GM13977 (cell line): ENCODE results near the gene AFF4.

ENCODE experiments used
- DNase-seq: peaks from one replicate; pipeline ENCODE4 v3.0.0; 2012; ENCODE audit warnings: low spot score
- CTCF ChIP-seq: IDR thresholded peaks from 2 replicates; pipeline ENCODE4 v1.5.1; 2012; ENCODE audit warnings: mild to moderate bottlenecking, control low read depth; ENCODE audit not compliant: insufficient read depth; ENCODE audit errors: extremely low read depth, missing control alignments
- in situ Hi-C: fragments of 300-500 bp; cut with MboI; formaldehyde crosslinking; loops from one replicate; pipeline ENCODE4 v1.12.0; 2022; ENCODE audit warnings: low sequenced_read_pairs, low pct_unique_long_range_greater_than_20kb, mixed read lengths, inconsistent platforms; ENCODE audit not compliant: unreplicated experiment

The AFF4 gene

GRCh38 chr5:132871459-132872284 is 91.8 kb downstream of the AFF4 start:
- in situ Hi-C loops, result no loop called here
- DNase-seq, result no peak
- no peak for TF ChIP-seq CTCF

DNA sequence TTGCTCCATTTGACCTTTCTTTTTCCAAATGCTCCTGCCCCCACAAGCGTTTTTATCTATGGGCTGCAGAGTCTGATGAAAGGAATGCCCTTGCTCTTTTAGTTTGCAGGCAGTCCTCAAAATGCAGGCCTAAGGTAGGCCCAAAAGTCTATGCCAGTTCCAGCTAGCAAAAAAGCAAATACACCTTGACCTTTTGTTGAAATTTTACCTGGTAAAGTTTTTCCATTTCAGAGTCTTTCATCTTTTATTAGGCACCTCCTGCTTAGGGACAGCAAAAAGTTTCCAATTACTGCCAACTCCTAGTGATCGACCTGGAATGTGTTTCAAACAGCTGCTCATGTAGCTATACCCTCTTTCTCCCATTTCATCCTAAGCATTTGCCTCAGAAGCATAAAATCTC is 92.6 kb downstream of the AFF4 start:
- no peak for TF ChIP-seq CTCF
- no peak for DNase-seq
- in situ Hi-C loops, result no loop called here

GRCh38 chr5:132868754-132869153 is 94.7 kb downstream of the AFF4 start:
- no peak for DNase-seq
- in situ Hi-C loops, result no loop called here
- TF ChIP-seq CTCF, result no peak

DNA sequence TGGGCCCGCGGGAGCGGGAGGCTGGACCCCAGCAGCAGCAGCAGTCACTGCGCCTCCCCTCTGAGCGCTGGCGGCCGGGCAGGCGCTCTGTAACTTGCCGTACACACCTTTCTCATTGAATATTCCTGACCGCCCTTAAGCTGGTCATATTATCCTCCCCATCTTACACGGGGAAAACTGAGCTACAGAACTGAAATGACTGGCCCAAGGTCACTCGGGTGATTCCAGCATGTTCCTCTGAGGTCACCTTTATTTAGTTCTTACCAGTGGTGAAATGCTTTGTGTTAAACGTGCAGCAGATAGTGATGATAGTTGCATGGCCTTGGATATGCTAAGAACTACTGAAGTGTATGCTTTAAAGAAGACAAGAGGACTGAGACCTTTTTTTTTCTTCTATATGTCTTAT is 96.4 kb downstream of the AFF4 start:
- no peak for TF ChIP-seq CTCF
- DNase-seq, result no peak
- in situ Hi-C loops, result no loop called here

- peak; percentile 35 for TF ChIP-seq CTCF
- peak; percentile 96 for DNase-seq
- in situ Hi-C loops, result no loop called here
These were observed 96.9 kb downstream of the AFF4 start, which contains the start of the genes GDF9 and UQCRQ for GRCh38 chr5:132866342-132867045. Gene GDF9, minus strand, starts transcription at chr5:132866469. Its CDS starts 1,936 bp downstream, at chr5:132864533. Gene UQCRQ, plus strand, starts transcription at chr5:132866642. Its CDS starts 240 bp downstream, at chr5:132866882.

DNA sequence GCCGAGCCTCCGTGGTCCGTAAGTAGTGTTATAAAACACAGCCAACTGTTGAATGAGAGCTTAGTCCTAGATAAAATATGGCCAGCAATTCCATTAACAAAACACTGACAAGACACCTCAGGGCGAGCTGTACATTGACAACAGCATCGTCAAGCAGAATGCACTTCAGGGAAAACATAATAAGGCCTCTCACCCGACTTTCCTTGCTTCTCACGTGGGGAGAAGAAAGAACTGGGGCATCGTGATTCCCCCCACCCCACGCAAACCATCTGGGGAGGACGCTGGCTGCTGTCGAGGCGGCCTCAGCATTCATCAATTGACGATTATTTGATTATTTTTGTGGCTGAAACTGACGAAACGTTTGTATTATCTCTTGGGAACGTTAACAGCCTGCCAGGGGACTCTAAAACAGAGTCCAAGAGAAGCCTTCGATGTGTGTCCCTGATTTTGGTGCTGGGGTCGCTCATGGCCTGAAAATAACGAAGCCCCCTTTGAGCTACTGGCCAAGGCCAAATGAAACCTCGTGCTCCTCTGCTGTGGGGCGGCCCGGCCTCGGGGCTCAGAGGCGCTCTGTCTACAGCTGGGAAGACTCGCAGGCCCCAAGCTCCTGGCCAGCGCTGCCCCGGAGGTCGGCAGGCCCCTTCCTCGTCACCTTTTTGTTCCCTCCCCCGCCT is 97.6 kb downstream of the AFF4 start:
- no peak for DNase-seq

More for the DNA sequence above, 97.6 kb downstream of the AFF4 start:
- no peak for TF ChIP-seq CTCF
- in situ Hi-C loops, result no loop called here
